HG03159 (cell line): ENCODE data around the gene CAMK2G.
A peak's percentile ranks its signal among the peaks of the same experiment; 100 is the strongest.
"Not testable (repeated sequence)": the region's sequence is repeated elsewhere in the genome, so short reads cannot be mapped to it uniquely, and the experiment has no call there.

ENCODE experiments used
- ATAC-seq: cut with Tn5 transposase; IDR thresholded peaks from one replicate; pipeline ENCODE4 v1.9.1; 2021; ENCODE audit warnings: mild to moderate bottlenecking, moderate library complexity; ENCODE audit not compliant: unreplicated experiment

CAMK2G gene

DNA sequence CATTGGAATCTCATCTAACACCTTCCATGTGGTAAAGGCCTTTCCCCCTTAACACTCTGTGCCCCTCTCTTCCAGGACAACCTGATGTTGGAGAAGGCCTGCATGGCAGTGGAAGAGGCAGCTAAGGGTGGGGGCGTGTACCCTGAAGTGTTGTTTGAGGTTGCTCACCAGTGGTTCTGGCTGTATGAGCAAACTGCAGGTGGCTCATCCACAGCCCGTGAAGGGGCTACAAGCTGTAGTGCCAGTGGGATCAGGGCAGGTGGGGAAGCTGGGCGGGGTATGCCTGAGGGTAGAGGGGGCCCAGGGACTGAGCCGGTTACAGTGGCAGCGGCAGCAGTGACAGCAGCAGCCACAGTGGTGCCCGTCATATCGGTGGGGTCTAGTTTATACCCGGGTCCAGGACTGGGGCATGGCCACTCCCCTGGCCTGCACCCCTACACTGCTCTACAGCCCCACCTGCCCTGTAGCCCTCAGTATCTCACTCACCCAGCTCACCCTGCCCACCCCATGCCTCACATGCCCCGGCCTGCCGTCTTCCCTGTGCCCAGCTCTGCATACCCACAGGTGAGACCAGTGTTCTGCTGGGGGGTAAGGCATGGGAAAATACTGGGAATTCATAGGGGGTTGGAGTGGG lies 75.3 kb downstream of the CAMK2G start:
- ATAC-seq = no peak

DNA sequence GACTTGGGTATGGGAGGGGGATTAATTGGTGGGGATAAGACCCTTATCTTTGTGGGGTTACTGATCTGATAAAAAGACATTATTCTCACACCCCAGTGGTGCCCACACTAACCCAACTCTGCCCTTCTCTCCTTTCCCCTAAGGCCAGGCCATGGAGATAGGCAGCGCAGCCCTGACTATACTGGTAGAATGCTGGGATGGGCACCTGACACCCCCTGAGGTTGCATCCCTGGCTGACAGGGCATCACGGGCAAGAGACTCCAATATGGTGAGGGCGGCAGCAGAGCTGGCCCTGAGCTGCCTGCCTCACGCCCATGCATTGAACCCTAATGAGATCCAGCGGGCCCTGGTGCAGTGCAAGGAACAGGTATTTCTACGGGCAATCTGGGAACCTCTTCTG lies 76.3 kb downstream of the CAMK2G start:
- ATAC-seq = no peak

DNA sequence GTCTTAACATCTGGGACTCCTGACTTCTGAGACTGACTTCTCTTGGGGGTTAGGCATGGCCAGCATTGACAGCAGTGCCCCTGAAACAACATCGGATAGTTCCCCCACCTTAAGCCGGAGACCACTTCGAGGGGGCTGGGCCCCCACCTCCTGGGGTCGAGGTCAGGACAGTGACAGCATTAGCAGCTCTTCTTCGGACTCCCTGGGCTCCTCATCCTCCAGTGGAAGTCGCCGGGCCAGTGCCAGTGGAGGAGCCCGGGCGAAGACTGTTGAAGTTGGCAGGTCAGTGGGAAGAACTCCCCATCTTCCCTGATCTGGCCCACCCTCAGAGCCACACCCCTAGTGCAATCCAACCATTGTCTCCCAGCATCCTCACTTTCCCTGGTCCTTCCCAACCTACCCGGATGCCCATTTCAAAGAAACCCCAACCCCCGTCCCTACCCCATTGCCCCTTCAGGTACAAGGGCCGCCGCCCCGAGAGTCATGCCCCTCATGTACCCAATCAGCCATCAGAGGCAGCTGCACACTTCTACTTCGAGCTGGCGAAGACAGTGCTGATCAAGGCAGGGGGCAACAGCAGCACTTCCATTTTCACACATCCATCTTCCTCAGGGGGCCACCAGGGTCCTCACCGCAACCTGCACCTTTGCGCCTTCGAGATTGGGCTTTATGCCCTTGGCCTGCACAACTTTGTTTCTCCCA lies 76.9 kb downstream of the CAMK2G start:
- no peak for ATAC-seq

DNA sequence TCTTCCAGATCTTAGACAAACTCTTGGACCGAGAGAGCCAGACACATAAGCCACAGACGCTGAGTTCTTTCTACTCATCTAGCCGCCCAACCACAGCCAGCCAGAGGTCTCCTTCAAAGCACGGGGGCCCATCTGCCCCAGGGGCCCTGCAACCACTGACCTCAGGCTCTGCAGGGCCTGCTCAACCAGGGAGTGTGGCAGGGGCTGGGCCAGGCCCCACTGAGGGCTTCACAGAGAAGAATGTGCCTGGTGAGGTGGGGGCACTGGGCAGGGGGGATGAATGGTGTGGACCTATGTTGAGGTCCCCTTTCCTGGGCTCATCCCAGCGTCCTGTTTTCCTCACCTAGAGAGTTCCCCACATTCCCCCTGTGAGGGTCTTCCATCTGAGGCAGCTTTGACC lies 77.6 kb downstream of the CAMK2G start:
- ATAC-seq = no peak

DNA sequence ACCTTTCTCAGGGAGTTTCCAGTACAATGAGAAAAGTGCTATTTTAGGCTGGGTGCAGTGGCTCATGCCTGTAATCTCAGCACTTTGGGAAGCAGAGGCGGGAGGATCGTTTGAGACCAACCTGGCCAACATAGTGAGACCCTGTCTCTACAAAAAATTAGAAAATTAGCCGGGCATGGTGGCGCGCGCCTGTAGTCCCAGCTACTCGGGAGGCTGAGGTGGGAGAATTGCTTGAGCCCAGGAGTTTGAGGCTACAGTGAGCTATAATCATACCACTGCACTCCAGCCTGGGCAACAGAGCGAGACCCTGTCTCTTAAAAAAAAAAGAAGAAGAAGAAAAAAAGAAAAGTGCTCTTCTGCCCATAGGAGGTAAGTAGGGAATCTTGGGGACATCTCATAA lies 78.3 kb downstream of the CAMK2G start:
- not testable (repeated sequence) for ATAC-seq

DNA sequence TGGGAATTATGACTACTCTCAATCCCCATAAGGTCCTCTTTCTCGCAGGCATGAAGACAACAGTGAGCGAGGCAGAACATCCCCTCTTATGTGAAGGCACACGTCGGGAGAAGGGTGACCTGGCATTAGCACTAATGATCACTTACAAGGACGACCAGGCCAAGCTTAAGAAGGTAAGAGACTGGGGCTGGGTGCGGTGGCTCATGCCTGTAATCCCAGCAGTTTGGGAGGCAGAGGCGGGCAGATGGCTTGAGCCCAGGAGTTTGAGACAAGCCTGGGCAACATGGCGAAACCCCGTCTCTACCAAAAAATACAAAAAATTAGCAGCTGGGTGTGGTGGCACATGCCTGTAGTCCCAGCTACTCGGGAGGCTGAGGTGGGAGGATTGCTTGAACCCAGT lies 78.9 kb downstream of the CAMK2G start:
- not testable (repeated sequence) for ATAC-seq

DNA sequence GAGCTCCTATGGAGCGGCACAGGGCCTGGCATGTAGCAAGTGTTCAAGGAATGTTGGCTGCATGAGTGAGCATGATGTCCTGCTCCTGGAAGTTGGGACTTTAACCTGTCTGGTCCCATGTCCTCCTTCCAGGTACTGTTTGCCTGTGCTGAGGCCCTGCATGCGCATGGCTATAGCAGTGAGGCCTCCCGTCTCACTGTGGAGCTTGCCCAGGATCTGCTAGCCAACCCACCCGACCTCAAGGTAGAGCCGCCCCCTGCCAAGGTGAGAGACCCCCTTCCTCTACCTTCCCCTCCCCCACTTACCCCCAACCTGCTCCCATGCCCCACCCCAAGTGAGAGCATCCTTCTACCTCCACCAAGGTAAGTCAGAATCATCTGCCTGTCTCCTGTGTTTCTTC lies 80.9 kb downstream of the CAMK2G start:
- no peak for ATAC-seq

DNA sequence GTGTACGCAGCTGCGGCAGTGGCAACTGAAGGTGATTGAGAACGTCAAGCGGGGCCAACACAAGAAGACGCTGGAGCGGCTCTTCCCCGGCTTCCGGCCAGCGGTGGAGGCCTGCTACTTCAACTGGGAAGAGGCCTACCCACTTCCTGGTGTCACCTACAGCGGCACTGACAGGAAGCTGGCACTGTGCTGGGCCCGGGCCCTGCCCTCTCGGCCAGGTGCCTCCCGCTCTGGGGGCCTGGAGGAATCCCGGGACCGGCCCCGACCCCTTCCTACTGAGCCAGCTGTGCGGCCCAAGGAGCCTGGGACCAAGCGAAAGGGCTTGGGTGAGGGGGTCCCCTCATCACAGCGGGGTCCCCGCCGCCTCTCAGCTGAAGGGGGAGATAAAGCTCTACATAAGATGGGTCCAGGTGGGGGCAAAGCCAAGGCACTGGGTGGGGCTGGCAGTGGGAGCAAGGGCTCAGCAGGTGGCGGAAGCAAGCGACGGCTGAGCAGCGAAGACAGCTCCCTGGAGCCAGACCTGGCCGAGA lies 82.4 kb downstream of the CAMK2G start:
- no peak for ATAC-seq

DNA sequence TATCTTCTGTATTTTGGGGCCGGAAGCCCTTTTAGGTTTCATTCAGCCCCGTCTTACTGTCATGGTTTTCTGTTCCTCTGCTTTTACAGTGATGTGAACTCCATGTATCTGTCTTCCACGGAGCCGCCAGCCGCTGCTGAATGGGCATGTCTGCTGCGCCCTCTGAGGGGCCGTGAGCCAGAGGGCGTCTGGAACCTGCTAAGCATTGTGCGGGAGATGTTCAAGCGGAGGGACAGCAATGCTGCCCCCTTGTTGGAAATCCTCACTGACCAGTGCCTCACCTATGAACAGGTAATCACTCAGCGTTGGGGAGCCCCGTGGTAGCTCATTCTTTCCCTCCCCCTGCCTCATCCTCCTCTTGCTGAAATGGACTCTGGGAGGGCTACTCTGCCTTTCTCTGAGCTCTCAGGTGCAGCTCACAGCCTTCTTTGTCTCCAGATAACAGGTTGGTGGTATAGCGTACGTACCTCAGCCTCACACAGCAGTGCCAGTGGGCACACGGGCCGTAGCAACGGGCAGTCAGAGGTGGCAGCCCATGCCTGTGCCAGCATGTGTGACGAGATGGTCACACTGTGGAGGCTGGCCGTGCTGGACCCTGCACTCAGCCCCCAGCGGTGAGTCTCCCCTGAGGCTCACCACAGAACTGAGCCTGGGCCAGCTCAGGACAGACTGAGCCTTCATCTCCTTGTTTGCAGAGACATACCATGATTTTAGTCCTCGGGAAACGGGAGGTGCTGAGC lies 83.3 kb downstream of the CAMK2G start:
- ATAC-seq = no peak

DNA sequence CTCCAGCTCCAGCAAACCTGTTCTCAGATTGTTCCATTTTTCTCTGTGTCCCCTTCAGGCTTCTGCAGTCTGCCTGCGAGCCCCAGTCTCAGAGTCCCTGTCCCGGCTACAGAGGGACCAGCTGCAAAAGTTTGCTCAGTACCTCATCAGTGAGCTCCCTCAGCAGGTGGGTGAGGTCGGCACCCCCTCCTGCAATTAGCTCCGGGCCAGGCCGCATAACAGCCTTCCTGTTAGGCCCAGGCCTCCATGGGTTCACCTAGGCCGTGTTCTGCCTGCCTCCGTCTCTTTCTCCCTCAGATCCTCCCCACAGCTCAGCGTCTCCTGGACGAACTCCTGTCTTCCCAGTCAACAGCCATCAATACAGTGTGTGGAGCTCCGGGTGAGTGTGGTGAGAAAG lies 84.7 kb downstream of the CAMK2G start:
- ATAC-seq = no peak

DNA sequence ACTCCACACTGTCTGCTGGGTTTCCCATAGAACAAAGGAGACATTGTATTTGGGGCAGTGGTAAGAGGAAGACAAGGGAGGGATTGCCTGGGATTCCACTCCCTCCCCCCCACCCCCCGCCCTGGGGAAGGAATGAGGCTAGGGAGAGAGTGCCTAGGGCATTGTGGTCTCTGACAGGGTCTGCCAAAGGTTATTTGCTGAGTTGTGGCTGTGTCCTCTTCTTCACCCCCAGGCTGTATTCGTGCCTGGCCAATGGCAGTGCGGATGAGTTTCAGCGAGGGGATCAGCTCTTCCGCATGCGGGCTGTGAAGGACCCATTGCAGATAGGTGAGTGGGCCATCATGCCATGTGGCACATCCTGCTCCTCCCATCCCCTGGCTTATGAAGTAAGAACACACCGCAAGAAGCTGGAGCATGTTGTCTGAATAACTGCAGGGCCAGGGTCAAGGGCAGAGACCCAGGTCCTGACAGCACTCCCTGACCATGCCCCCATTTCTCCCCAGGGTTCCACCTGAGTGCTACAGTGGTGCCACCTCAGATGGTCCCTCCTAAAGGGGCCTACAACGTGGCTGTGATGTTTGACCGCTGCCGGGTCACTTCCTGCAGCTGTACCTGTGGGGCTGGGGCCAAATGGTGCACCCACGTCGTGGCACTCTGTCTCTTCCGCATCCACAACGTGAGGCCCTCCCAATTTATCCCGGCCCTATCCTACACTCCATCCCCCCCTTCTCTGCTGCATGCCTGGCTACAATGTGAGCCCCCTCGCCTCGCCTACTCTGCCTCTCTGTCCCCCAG lies 85.3 kb downstream of the CAMK2G start:
- no peak for ATAC-seq

DNA sequence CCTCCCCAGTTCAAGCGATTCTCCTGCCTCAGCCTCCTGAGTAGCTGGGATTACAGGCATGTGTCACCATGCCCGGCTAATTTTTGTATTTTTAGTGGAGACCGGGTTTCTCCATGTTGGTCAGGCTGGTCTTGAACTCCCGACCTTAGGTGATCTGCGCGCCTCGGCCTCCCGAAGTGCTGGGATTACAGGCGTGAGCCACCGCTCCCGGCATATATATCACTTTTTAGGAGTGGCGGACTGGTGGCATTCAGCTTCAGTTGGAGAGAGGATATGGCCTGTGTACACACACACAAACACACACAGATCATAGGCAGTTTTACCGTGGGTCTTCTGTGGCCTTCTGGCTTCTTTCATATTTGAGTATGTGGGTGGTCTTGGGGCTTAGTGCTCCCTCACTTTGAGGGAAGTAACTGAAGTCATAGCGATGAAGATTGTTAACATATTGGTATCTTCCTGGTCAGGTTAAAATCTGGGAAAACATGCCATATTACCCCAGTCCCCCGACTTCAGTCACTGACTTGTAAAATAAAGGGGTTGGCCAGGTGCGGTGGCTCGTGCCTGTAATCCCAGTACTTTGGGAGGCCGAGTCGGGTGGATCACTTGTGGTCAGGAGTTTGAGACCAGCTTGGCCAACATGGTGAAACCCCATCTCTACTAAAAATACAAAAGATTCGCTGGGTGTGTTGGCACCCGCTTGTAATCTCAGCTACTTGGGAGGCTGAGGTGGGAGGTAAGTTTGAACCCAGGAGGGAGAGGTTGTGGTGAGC lies 87.1 kb downstream of the CAMK2G start:
- ATAC-seq = not testable (repeated sequence)

DNA sequence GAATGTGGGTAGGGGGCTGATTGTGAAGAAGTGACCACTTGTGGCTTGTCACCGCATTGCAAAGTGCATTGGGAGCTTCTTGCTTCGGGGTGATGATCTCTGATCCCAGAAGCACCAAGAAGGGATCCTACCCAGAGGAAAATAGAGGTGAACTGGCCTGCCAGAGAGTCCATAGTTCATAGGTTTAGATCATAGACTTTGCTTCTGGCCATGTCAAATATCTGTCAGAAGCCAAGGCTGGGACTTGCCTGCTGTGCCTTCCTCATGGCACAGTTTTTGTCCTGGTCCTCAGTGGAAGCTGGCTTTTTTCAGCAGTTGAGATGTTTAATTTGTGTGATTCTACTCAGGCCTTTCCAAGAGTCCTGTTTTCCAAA lies 87.9 kb downstream of the CAMK2G start:
- ATAC-seq = no peak

DNA sequence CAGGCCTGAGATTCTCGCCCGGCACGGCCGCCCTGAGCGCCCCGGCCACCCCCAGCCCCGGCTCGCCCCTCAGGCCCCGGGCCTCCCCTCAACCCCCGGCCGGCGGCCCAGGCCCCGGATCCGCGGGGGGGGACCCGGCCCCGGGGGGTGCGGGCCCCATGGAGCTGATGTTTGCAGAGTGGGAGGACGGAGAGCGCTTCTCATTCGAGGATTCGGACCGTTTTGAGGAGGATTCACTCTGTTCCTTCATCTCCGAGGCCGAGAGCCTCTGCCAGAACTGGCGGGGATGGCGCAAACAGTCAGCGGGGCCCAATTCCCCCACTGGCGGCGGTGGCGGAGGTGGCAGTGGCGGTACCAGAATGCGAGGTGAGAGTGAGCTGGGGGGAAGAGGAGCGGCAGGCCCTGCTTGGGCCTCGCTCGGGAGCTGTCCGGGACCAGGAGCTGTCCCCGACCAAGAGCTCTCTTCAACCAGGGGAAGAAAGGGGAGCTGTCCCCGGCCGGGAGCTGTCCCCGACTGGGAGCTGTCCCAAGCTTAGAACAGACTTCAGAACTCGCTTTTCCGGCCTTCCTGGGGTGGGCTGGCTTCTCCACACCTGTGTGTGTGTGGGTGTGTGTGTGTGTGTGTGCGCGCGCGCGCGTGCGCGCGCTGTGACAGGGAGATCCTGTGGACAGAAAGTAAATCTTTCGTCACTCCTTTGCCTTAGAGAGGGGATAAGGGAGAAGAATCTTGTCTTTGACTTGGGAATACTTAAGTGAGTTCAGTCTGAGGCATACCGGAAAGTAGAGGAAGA lies 88.4 kb downstream of the CAMK2G start:
- ATAC-seq = peak; percentile 16

DNA sequence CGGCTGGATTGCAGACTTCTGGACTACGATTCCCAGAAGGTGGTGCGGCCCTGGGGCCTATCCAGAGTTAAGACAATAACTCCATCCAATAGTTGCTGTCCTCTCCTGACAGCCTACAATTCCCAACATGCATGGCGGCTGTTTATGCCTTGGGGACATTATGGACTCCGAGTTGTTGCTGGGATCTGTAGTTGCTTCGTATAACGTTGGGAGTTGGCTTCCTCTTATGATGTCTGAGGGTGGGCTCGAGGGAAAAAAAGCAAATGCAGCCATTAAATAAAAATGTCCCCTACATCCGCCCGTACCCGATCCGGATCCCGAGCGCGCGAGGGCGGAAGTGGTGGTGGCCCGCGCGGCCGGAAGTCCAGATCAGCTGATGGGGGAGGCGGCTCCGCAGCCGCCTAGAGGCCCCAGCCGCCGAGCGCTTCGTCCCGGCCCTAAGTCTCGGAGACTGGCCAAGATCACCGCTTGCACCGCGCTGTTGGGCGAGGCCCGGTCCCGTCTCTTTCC lies 89.1 kb downstream of the CAMK2G start, which contains the start of gene ZSWIM8:
TSS of gene ZSWIM8 (plus strand) at position 396 of the 510 bp plus-strand sequence. CDS start 273 bp downstream, outside the sequence.
- peak; percentile 76 for ATAC-seq

DNA sequence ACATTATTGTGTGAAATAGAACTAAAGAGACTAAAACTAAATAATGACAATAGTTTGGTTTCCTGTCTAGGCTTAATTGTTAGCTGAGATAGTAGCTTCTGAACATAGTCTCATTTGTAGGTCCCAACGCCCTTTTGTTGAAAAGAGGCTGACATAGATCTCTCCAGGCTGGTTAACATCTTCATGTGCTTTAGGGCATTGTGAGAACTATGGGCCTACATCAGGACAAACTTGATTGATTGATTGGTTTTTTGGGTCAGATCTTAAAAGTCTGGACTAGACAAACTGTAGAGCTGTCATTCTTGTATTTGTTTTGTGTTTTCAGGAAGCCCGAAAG lies 91.6 kb downstream of the CAMK2G start:
- ATAC-seq = no peak

DNA sequence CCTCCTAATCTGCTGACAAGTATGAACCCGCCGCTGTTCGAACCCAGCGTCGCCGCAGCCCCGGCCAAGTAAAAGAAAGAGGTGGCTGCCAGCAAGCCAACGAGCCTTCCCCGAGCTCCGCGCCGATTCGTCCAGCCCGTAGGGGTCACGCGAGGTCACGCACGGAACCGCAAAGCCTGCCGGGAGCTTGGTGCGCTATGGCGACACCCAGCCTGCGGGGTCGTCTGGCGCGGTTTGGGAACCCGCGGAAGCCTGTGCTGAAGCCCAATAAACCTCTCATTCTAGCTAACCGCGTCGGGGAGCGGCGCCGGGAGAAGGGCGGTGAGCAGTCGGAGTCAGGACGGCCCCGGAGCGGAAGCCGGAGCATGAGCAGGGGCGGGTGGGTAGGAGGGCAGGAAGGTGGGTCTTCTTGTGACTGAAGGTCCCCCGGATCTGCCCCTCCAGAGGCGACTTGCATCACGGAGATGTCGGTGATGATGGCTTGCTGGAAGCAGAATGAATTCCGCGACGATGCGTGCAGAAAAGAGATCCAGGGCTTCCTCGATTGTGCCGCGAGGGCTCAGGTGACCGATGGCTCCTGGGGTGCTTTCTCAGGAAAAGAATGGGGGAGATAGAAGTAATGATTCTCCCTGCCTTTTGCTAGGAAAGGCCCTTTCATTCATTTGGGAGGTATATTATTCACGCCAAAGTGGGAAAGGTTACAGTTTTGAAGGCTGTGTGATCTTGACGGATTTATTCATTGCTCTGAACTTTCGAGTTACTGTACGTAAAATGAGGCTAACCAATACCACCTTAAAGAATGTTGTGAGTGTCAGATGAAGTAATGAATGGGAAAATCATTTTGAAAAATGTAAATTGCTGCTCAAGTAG lies 92.2 kb downstream of the CAMK2G start, which contains the start of gene CHCHD1:
TSS of gene CHCHD1 (plus strand) at position 170 of the 870 bp plus-strand sequence. CDS start at position 198, 28 bp downstream.
- peak; percentile 46 for ATAC-seq

DNA sequence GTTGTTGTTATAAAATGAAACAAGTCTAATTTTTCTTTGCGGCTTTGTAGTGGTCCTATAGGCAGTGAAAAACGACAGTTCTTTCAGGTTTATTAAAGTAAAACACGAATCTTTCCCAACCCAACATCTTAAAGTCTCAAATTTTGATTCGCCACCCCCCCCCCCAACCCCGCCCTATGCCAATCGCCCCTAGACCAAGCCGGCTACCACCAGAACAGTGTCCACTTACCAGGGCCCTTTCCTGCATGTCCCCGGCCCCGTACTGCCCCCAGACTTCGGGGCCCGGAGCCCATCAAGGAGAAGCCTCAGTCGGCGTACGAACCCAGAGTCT lies 92.8 kb downstream of the CAMK2G start:
- no peak for ATAC-seq
